NT2/D1 (cell line): ENCODE data around the gene OSBPL6.

Experiments used
- SUZ12 ChIP-seq: IDR thresholded peaks from 2 replicates; pipeline ENCODE4 v1.6.1; 2011; ENCODE audit not compliant: insufficient read length, insufficient read depth; ENCODE audit errors: extremely low read depth
- YY1 ChIP-seq: IDR thresholded peaks from 2 replicates; pipeline ENCODE4 v1.6.1; 2011; ENCODE audit not compliant: insufficient read length, insufficient read depth
- ZNF274 ChIP-seq: IDR thresholded peaks from 2 replicates; pipeline ENCODE4 v1.6.1; 2011; ENCODE audit warnings: mild to moderate bottlenecking, low read depth, low read length

DNA sequence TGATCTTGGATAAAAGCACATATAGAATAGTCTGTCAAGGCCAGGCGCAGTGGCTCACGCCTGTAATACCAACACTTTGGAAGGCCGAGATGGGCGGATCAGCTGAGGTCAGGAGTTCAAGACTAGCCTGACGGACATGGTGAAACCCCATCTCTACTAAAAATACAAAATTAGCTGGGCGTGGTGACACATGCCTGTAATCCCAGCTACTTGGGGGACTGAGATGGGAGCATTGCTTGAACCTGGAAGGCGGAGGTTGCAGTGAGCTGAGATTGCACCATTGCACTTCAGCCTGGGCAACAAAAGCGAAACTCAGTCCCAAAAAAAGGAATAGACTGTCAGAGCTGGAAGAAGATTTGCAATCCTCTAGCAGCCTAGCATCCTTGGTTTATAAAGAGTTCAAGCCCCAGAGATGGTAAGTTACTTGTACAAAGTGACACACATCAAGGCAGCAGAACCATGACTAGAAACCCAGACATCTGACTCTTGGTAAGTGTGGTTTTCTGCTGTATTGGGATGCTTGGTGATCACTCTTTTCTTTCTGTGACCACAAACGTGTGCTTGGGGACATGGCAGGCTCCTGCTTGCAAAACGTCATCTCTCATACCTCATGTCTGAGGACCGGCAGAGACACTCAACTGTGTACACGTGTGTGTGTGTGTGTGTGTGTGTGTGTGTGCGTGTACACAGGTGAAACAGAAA lies 69.0 kb downstream of the OSBPL6 start:
- TF ChIP-seq ZNF274, result no peak
- TF ChIP-seq YY1, result no peak
- no peak for TF ChIP-seq SUZ12
